Right atrium auricular region (tissue), 2 donors: ENCODE results near the gene SETD6. TPM values are rescaled to one million over a fixed set of nuclear protein-coding genes. Genes with fewer than 3 reads are reported as not detected.
"Not testable (repeated sequence)": the region's sequence is repeated elsewhere in the genome, so short reads cannot be mapped to it uniquely, and the experiment has no call there.

ENCODE experiments used
- DNase-seq: peaks from one replicate; pipeline ENCODE4 v3.0.0-alpha.2; 2019; ENCODE audit warnings: low spot score
- H3K27ac ChIP-seq, 2 donors: fragments of 200-600 bp; sonication (generic); 1 replicate in 1 of 2; 2 replicates in 1 of 2; pipeline ENCODE4 v1.5.1; 2016 to 2019
- H3K27me3 ChIP-seq, 2 donors: fragments of 200-600 bp; sonication (generic); one replicate each; pipeline versions ENCODE4 v1.5.1 to v1.6.0; 2017 to 2019
- H3K36me3 ChIP-seq: fragments of 200-600 bp; sonication (generic); one replicate; pipeline ENCODE4 v1.5.1; 2016
- H3K4me1 ChIP-seq, 2 donors: fragments of 200-600 bp; sonication (generic); one replicate each; pipeline versions ENCODE4 v1.5.1 to v1.6.0; 2017 to 2019
- H3K4me3 ChIP-seq, 2 donors: fragments of 200-600 bp; sonication (generic); 1 replicate in 1 of 2; 2 replicates in 1 of 2; pipeline ENCODE4 v1.5.1; 2017 to 2019; ENCODE audit warnings: mild to moderate bottlenecking in 1 of 2, moderate library complexity in 1 of 2
- H3K9me3 ChIP-seq, 2 donors: fragments of 200-600 bp; sonication (generic); one replicate each; pipeline ENCODE4 v1.5.1; 2019
- CTCF ChIP-seq, 2 donors: fragments of 200-600 bp; sonication (generic); IDR thresholded peaks; one replicate each; pipeline ENCODE4 v1.5.1; 2019; ENCODE audit warnings: antibody characterized with exemption in 2 of 2
- total RNA-seq, 2 donors: library from RNA; depleted of rRNA; stranded (reverse); fragments of >200 nt; gene quantifications; one replicate each; pipeline ENCODE4 v1.1.0, GENCODE V29; 2016

The SETD6 gene
- total RNA-seq, 2 donors from 2014 or later: 11.9 to 12.9 TPM

- H3K4me1 ChIP-seq: peaks cover 0 to 18% of the 10 kb centered on the region in 2 donors
- H3K27me3 ChIP-seq: no peaks in the 10 kb centered on the region
- H3K36me3 ChIP-seq: peaks cover 81% of the 10 kb centered on the region
- H3K27ac ChIP-seq: peak overlapping the region in 1 of 2 donors; percentile 35
- DNase-seq: no peak
- TF ChIP-seq CTCF (IDR thresholded peaks at IDR 0.05): no peak
- H3K4me3 ChIP-seq: no peak overlapping the region
- H3K9me3 ChIP-seq: no peaks in the 10 kb centered on the region
Measured at GRCh38 chr16:58551496-58551895, 36.2 kb downstream of the SETD6 start.

DNA sequence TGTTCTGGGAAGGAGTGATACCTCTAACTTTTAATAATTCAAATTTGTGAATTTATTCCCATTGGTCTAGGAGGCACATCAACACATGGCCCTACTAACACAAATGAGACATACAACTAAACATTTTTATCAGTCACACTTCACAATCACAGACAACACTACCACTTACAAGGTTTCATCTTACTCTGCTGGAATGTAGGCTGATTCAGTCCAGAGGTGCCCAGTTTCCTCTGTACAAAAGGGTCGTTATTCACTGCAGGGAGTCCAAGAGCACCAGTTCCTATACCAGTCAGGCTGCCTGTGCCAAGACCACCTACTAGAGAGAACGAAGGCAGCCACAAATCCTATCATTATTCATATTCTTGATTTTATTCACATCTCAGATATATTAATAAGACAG lies 41.4 kb downstream of the SETD6 start:
- Histone ChIP-seq H3K4me3 (no peak overlapping the region), H3K27me3 (no peaks in the 10 kb centered on the region), H3K4me1 (peaks cover 0 to 8% of the 10 kb centered on the region in 2 donors), H3K27ac (no peak overlapping the region), H3K36me3 (peaks cover 87% of the 10 kb centered on the region), H3K9me3 (no peaks in the 10 kb centered on the region)
- no peak for DNase-seq
- TF ChIP-seq CTCF (IDR thresholded peaks at IDR 0.05): no peak

DNA sequence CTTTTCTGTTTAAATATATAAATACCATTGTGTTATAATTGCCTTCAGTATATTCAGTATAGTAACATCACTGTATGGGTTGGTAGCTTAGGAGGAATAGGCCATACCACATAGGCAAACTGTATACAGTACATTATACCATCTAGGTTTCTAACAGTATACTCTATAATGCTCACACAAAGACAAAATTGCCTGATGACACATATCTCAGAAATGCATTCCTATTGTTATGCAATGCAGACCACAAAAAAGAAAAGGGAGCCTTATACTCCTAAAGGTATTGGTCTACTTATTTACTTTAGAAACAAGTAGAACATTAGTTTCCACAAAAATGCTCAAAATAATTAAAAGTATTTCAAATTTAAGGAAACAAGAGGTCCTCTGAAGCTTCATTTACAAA lies 47.9 kb downstream of the SETD6 start:
- H3K4me3 ChIP-seq: no peak overlapping the region
- no peak overlapping the region for H3K27ac ChIP-seq
- H3K9me3 ChIP-seq: no peaks in the 10 kb centered on the region
- H3K36me3 ChIP-seq: peaks cover 65% of the 10 kb centered on the region
- no peaks in the 10 kb centered on the region for H3K27me3 ChIP-seq
- TF ChIP-seq CTCF (IDR thresholded peaks at IDR 0.05): no peak
- DNase-seq: no peak
- H3K4me1 ChIP-seq: no peaks in the 10 kb centered on the region

DNA sequence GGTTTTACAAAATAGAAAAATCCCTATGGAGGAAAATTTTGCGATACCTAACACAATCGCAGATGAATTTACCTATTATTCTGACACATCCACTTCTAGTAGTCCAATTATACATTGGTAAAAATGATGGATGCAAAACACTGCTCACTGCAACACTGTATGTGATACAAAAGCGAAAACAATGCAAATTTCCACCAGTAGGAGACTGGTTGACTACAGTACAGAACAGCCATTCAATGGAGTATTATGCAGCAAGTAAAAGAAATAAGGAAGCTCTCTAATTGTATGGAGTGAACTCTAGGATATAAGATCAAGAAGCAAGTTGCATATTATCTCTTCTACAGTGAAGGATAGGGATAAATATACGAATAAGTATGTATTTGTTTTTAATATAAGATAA lies 48.5 kb downstream of the SETD6 start:
- H3K27me3 ChIP-seq: no peaks in the 10 kb centered on the region
- H3K4me3 ChIP-seq: no peak overlapping the region
- H3K4me1 ChIP-seq: no peaks in the 10 kb centered on the region
- no peaks in the 10 kb centered on the region for H3K9me3 ChIP-seq
- TF ChIP-seq CTCF (IDR thresholded peaks at IDR 0.05): no peak
- no peak overlapping the region for H3K27ac ChIP-seq
- DNase-seq: no peak
- H3K36me3 ChIP-seq: peaks cover 63% of the 10 kb centered on the region

DNA sequence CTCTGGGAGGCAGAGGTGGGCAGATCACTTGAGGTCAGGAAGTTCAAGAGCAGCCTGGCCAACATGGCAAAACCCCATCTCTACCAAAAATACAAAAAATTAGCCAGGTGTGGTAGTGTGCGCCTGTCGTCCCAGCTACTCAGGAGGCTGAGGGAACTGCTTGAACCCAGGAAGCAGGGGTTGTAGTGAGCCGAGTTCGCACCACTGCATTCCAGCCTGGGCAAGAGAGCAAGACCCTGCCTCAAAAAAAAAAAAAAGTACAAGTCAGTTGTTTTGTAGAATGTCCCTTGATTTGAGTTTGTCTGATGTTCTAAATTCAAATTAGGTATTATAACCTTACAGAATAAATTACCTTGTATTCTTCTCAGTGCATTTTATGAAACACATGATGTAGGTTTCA lies 50.4 kb downstream of the SETD6 start:
- H3K27ac ChIP-seq, H3K27me3 ChIP-seq, H3K4me1 ChIP-seq, H3K4me3 ChIP-seq, H3K9me3 ChIP-seq, DNase-seq: not testable (repeated sequence)
- peaks cover 59% of the 10 kb centered on the region for H3K36me3 ChIP-seq

Other genes with a start within 250 kb of the SETD6 start
- gene PRSS54, start 220.5 kb upstream of the SETD6 start, total RNA-seq: not detected
- 1 to 10 TPM; 5.8 to 7.1 TPM for gene GINS3, start 123.0 kb upstream of the SETD6 start, total RNA-seq
- 100 to 1,000 TPM; 163 to 238 TPM for gene NDRG4, start 15.4 kb upstream of the SETD6 start, total RNA-seq
- gene CNOT1, start 114.3 kb downstream of the SETD6 start, total RNA-seq: 10 to 100 TPM; 54.3 to 63.2 TPM
- gene SLC38A7, start 169.3 kb downstream of the SETD6 start, total RNA-seq: 10 to 100 TPM; 10.1 to 14.9 TPM
- 100 to 1,000 TPM; 176 to 337 TPM for gene GOT2, start 218.8 kb downstream of the SETD6 start, total RNA-seq